ENCODE data around the gene PRXL2C. TPM values are rescaled to one million over a fixed set of nuclear protein-coding genes. Genes with fewer than 3 reads are reported as not detected.

Gene PRXL2C
- total RNA-seq, 1 experiment from 2014 or later = 10.5 TPM

DNA sequence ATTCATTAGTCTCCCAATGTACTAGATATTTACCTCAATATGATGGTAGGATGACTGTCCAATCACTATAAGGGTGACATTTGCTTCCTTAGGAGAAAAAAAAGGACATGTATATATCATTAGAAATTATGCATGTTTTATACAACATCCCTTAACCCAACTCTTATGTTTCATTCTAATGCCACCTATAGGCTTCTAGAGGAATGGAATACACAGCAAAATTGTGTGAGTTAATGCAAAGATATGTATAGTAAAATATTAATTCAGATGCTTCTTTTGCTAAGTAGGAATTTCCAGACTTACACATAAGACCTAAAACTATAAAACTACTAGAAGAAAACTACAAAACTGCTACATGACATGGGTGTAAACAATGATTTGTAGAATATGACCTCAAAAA, 3.5 kb downstream of the PRXL2C start:
- intact Hi-C loops (cut with micrococcal nuclease; ENCODE audit: unreplicated experiment) = loop anchor here (5.0 to 10.0 kb wide), 3 partner anchors 34 to 207 kb away; partner anchors contain the start of gene CDC14B
- H3K36me3 Mint-ChIP-seq (ENCODE audit: insufficient read depth, unreplicated experiment) = peaks cover 30% of the 10 kb centered on the region
- H3K4me3 Mint-ChIP-seq (ENCODE audit: low read depth, unreplicated experiment) = no peak overlapping the region
- H3K4me1 Mint-ChIP-seq (ENCODE audit: low read depth, unreplicated experiment) = no peaks in the 10 kb centered on the region
- TF ChIP-seq, protein P1, sequence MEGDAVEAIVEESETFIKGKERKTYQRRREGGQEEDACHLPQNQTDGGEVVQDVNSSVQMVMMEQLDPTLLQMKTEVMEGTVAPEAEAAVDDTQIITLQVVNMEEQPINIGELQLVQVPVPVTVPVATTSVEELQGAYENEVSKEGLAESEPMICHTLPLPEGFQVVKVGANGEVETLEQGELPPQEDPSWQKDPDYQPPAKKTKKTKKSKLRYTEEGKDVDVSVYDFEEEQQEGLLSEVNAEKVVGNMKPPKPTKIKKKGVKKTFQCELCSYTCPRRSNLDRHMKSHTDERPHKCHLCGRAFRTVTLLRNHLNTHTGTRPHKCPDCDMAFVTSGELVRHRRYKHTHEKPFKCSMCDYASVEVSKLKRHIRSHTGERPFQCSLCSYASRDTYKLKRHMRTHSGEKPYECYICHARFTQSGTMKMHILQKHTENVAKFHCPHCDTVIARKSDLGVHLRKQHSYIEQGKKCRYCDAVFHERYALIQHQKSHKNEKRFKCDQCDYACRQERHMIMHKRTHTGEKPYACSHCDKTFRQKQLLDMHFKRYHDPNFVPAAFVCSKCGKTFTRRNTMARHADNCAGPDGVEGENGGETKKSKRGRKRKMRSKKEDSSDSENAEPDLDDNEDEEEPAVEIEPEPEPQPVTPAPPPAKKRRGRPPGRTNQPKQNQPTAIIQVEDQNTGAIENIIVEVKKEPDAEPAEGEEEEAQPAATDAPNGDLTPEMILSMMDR (IDR thresholded peaks at IDR 0.05; ENCODE audit: unreplicated experiment) = no peak
- H3K27ac Mint-ChIP-seq (ENCODE audit: unreplicated experiment) = no peak overlapping the region
- BruUV-seq (replicated peaks) = no TSS peak
- DNase-seq = no peak
- CTCF ChIA-PET = no interaction called here
- H3K9me3 Mint-ChIP-seq (ENCODE audit: low read depth, unreplicated experiment) = no peaks in the 10 kb centered on the region
- no peaks in the 10 kb centered on the region for H3K27me3 Mint-ChIP-seq (ENCODE audit: unreplicated experiment)

DNA sequence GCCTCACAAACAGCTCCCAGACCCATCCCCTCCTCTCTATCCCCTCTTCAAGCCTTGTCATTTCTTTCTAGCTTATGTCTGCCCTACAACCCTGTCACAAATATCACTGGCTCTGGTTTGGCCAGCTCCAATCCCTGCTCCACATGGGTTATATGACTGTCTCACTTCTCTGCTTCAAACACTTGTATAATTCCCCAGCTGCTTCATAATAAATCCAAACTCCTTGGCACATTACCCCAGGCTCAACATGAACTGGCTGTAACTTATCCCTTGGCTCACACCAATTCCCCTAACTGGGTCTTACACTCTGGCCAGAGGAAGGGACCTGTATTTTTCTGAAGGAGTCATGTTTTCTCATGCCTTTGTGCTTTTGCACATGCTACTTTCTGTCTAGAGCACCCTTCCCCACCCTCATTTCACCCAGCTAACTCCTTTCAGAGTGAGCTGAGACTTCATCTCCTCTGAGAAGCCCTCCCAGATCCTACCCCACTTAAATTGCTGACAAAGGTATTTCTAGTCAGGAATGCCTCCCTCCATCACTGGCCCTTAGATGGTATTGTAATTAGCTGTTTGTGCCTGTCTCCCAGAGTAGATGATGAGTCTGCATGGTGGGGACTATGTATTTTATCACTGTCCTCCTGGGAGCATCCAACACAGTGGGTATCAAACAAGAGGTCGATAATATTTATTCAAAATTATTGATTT, 5.3 kb downstream of the PRXL2C start:
- Mint-ChIP-seq H3K36me3 (ENCODE audit: insufficient read depth, unreplicated experiment) (peaks cover 18% of the 10 kb centered on the region), H3K27me3 (ENCODE audit: unreplicated experiment) (no peaks in the 10 kb centered on the region), H3K27ac (ENCODE audit: unreplicated experiment) (no peak overlapping the region), H3K9me3 (ENCODE audit: low read depth, unreplicated experiment) (no peaks in the 10 kb centered on the region), H3K4me1 (ENCODE audit: low read depth, unreplicated experiment) (no peaks in the 10 kb centered on the region), H3K4me3 (ENCODE audit: low read depth, unreplicated experiment) (no peak overlapping the region)
- CTCF ChIA-PET = no interaction called here
- DNase-seq = no peak
- TF ChIP-seq, protein P1 (IDR thresholded peaks at IDR 0.05; ENCODE audit: unreplicated experiment) = no peak
- intact Hi-C loops (cut with micrococcal nuclease; ENCODE audit: unreplicated experiment) = loop anchor here (5.0 to 10.0 kb wide), 3 partner anchors 32 to 205 kb away; partner anchors contain the start of gene CDC14B
- BruUV-seq (replicated peaks) = no TSS peak

DNA sequence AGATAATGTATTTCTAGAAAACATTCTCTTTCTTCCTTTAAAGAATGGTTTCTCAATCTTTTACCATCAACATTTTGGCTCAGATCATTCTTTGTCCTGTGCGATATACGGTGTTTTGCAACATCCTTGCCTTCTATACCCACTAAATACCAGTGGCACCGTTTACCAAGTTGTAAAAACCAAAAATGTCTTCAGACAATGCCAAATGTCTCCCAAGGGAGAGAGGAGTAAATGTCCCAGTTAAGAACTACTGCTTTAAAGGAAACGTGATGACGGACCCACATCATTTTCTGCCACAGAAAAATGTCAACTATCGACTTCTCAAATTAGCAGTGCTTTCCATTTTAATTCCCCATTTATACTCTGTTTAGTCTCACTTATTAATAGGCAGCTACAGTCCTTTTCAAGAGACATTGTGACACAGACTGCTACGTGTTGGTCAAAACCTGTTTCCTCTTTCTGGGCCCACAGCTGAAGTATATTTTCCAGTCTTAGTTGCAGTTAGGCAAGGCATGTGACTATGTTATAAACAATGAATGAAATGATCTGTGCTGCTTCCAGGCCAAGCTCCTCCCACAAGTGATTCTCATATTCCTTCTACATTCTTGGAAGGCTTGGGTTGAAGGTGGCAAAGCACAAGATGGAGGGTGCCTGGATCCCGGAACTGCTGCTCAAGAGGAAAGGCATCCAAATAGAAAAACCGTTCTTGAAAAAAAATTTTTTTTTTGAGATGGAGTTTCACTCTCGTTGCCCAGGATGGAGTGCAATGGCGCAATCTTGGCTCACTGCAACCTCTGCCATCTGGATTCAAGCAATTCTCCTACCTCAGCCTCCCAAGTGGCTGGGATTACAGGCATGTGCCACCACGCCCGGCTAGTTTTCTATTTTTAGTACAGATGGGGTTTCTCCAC, 8.8 kb downstream of the PRXL2C start:
- Mint-ChIP-seq H3K4me1 (ENCODE audit: low read depth, unreplicated experiment) (no peaks in the 10 kb centered on the region), H3K4me3 (ENCODE audit: low read depth, unreplicated experiment) (no peak overlapping the region), H3K9me3 (ENCODE audit: low read depth, unreplicated experiment) (no peaks in the 10 kb centered on the region), H3K27ac (ENCODE audit: unreplicated experiment) (no peak overlapping the region), H3K36me3 (ENCODE audit: insufficient read depth, unreplicated experiment) (peaks cover 12% of the 10 kb centered on the region), H3K27me3 (ENCODE audit: unreplicated experiment) (no peaks in the 10 kb centered on the region)
- intact Hi-C loops (cut with micrococcal nuclease; ENCODE audit: unreplicated experiment) = no loop called here
- TF ChIP-seq, protein P1 (IDR thresholded peaks at IDR 0.05; ENCODE audit: unreplicated experiment) = no peak
- CTCF ChIA-PET = interaction anchor here (0.6 kb wide), 1 partner anchor 10 kb away, joined by 3 read pairs; no protein-coding TSS in a partner anchor
- no TSS peak for BruUV-seq (replicated peaks)
- no peak for DNase-seq

DNA sequence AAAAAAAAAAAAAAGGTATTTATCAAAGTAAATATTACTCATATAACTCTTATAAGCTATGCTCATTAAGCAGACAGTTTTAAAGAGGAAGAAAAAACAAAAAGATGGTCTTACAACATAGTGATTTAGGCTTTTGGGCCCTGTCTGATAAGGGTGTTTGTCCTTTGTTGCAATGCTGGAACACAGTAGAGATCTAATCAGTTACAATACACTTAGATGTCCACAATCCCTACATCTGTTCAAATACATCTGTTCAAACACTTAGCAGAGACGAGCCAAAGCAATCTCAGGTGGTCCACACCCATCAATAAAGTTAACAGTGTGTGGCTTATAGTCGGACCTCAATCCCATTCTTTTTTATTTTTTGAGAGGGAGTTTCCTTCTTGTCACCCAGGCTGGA, 11.0 kb downstream of the PRXL2C start:
- intact Hi-C loops (cut with micrococcal nuclease; ENCODE audit: unreplicated experiment) = no loop called here
- Mint-ChIP-seq H3K27ac (ENCODE audit: unreplicated experiment) (no peak overlapping the region), H3K27me3 (ENCODE audit: unreplicated experiment) (no peaks in the 10 kb centered on the region), H3K4me3 (ENCODE audit: low read depth, unreplicated experiment) (no peak overlapping the region), H3K4me1 (ENCODE audit: low read depth, unreplicated experiment) (no peaks in the 10 kb centered on the region), H3K36me3 (ENCODE audit: insufficient read depth, unreplicated experiment) (peaks cover 6% of the 10 kb centered on the region), H3K9me3 (ENCODE audit: low read depth, unreplicated experiment) (no peaks in the 10 kb centered on the region)
- no peak for DNase-seq
- CTCF ChIA-PET = no interaction called here
- BruUV-seq (replicated peaks) = no TSS peak
- TF ChIP-seq, protein P1 (IDR thresholded peaks at IDR 0.05; ENCODE audit: unreplicated experiment) = no peak

All from Calu3 (cell line).